Thoracic aorta (tissue), 2 donors: Measurements from ENCODE around the gene GGT6. TPM values are rescaled to one million over a fixed set of nuclear protein-coding genes. Genes with fewer than 3 reads are reported as not detected.

Source experiments
- ATAC-seq: fragments of 150-250 bp; one replicate; pipeline ENCODE4 v1.8.0; 2017; ENCODE audit warnings: low read depth; ENCODE audit not compliant: insufficient number of reproducible peaks, low FRiP score
- DNase-seq: peaks from one replicate; pipeline ENCODE4 v3.0.0-alpha.2; 2020; ENCODE audit warnings: low spot score
- H3K27ac ChIP-seq, 2 donors: fragments of 200-600 bp; sonication (generic); 1 replicate in 1 of 2; 2 replicates in 1 of 2; pipeline ENCODE4 v1.5.1; 2016; ENCODE audit warnings: mild to moderate bottlenecking in 2 of 2, moderate library complexity in 2 of 2
- H3K27me3 ChIP-seq: fragments of 200-600 bp; sonication (generic); replicated peaks from 2 replicates; pipeline ENCODE4 v1.6.0; 2016; ENCODE audit warnings: mild to moderate bottlenecking; ENCODE audit not compliant: insufficient read depth
- H3K36me3 ChIP-seq: fragments of 200-600 bp; sonication (generic); one replicate; pipeline ENCODE4 v1.5.1; 2016
- H3K4me1 ChIP-seq, 2 donors: fragments of 200-600 bp; sonication (generic); 1 replicate in 1 of 2; 2 replicates in 1 of 2; pipeline versions ENCODE4 v1.5.1 to v1.6.0; 2016; ENCODE audit warnings: low read depth in 2 of 2, mild to moderate bottlenecking in 1 of 2; ENCODE audit not compliant: control insufficient read depth in 1 of 2
- H3K4me3 ChIP-seq: fragments of 200-600 bp; sonication (generic); 2 replicates; pipeline ENCODE4 v1.5.1; 2016; ENCODE audit warnings: mild to moderate bottlenecking
- H3K9me3 ChIP-seq: fragments of 200-600 bp; sonication (generic); 2 replicates; pipeline ENCODE4 v1.5.1; 2016
- total RNA-seq, 2 donors: library from RNA; depleted of rRNA; stranded (reverse); fragments of >200 nt; gene quantifications; one replicate each; pipeline versions ENCODE4 v1.1.0 to v1.2.3, GENCODE V29; 2016
- TF ChIP-seq, protein P1 (sequence below): fragments of 200-600 bp; sonication (generic); IDR thresholded peaks from one replicate; pipeline ENCODE4 v1.5.1; 2019; ENCODE audit warnings: antibody characterized with exemption

Gene GGT6, protein sequence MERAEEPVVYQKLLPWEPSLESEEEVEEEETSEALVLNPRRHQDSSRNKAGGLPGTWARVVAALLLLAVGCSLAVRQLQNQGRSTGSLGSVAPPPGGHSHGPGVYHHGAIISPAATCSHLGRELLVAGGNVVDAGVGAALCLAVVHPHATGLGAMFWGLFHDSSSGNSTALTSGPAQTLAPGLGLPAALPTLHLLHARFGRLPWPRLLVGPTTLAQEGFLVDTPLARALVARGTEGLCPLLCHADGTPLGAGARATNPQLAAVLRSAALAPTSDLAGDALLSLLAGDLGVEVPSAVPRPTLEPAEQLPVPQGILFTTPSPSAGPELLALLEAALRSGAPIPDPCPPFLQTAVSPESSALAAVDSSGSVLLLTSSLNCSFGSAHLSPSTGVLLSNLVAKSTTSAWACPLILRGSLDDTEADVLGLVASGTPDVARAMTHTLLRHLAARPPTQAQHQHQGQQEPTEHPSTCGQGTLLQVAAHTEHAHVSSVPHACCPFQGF
- total RNA-seq, result not detected

DNA sequence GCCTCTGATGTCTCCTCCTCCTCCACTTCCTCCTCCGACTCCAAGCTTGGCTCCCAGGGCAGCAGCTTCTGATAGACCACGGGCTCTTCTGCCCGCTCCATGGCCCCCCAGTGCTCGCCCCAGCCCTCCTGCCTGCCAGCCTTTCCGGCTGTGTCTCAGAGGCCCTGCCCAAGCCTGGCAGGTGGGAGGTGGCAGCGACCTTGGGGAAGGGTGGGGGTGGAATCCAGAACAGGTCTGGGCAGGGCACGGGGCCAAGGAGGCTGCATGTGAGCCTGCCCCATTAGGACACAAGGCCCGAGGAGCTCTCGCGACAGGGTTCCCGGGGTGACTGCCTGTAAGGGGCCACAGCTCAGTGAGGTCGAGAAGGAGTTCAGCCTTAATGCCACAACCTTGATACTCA, at the start of gene GGT6:
Gene GGT6 (minus strand): TSS at position 157 of the 400 bp plus-strand sequence. CDS start 56 bp downstream, at position 101.
- Histone ChIP-seq H3K36me3 (no peaks in the 10 kb centered on the region), H3K4me3 (no peak within 1 kb of the TSS), H3K9me3 (no peaks in the 10 kb centered on the region), H3K27me3 (no peaks in the 10 kb centered on the region), H3K27ac (no peak within 1 kb of the TSS), H3K4me1 (peaks cover 6 to 41% of the 10 kb centered on the region in 2 donors)
- ATAC-seq, result no peak
- TF ChIP-seq, protein P1, sequence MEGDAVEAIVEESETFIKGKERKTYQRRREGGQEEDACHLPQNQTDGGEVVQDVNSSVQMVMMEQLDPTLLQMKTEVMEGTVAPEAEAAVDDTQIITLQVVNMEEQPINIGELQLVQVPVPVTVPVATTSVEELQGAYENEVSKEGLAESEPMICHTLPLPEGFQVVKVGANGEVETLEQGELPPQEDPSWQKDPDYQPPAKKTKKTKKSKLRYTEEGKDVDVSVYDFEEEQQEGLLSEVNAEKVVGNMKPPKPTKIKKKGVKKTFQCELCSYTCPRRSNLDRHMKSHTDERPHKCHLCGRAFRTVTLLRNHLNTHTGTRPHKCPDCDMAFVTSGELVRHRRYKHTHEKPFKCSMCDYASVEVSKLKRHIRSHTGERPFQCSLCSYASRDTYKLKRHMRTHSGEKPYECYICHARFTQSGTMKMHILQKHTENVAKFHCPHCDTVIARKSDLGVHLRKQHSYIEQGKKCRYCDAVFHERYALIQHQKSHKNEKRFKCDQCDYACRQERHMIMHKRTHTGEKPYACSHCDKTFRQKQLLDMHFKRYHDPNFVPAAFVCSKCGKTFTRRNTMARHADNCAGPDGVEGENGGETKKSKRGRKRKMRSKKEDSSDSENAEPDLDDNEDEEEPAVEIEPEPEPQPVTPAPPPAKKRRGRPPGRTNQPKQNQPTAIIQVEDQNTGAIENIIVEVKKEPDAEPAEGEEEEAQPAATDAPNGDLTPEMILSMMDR, result no peak
- no peak for DNase-seq

DNA sequence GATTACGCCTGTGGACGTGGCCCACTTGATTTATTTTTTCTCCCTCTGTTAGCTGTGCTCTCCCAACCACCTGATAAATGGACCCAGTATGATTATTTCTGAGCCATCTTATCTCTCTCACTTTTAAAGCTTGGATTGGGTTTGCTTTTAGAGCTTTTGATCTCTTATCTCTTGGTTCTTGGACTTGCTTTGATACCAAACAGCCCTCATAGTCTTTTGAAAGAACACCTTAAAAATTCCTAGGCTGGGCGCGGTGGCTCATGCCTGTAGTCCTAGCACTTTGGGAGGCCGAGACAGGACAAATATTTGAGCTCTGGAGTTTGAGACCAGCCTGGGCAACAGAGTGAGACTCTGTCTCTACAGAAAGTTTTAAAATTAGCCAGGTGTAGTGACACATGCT, 49.8 kb upstream of the GGT6 start:
- Histone ChIP-seq H3K36me3 (no peaks in the 10 kb centered on the region), H3K4me3 (no peak overlapping the region), H3K27ac (no peak overlapping the region), H3K4me1 (peaks cover 0 to 14% of the 10 kb centered on the region in 2 donors), H3K9me3 (no peaks in the 10 kb centered on the region), H3K27me3 (no peaks in the 10 kb centered on the region)
- DNase-seq (no peak), ATAC-seq (no peak)
- TF ChIP-seq, protein P1, result no peak

DNA sequence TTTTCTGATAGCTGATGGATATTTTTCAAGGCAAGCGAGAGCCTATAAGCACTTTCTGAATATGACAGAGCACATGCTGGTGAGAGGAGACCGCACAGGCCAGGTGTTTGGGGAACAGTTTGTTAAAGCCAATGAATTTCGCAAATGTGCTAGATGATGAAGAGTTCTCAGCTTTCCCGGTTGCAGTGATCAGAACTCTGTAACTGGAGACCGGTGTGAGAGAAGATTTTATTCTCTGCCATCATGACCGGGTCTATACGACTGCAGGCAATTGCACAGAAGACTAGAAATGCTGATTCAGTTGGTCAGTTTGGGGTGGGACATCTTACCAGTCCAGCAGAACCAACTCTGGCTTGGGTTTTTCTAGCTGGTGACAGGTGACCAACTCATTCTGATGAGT, 49.4 kb upstream of the GGT6 start:
- Histone ChIP-seq H3K36me3 (no peaks in the 10 kb centered on the region), H3K4me3 (no peak overlapping the region), H3K27ac (no peak overlapping the region), H3K4me1 (peaks cover 0 to 14% of the 10 kb centered on the region in 2 donors), H3K27me3 (no peaks in the 10 kb centered on the region), H3K9me3 (no peaks in the 10 kb centered on the region)
- ATAC-seq (no peak), DNase-seq (no peak)
- TF ChIP-seq, protein P1, result no peak

DNA sequence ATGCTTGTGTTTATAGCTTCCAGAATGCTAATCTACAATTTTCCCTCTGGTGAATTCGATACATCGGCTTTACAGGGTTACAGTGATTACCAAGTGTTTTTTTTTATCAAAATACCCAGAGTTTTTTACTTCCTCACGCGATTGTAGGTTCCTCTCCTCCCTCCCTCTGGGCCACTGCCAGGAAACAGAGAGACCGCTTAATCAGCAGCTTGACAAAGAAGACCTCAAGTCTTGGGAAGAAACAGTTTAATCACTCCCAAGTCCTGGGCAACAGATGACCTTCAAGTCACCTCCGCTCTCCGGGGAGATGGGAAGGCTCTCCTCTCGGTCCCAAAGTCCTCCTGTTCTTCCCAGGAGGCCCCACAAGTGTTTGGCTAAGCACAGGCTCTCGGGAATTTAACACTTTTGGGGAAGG, 47.4 kb upstream of the GGT6 start:
- Histone ChIP-seq H3K27me3 (no peaks in the 10 kb centered on the region), H3K27ac (no peak overlapping the region), H3K4me1 (peaks cover 0 to 14% of the 10 kb centered on the region in 2 donors), H3K36me3 (no peaks in the 10 kb centered on the region), H3K9me3 (no peaks in the 10 kb centered on the region), H3K4me3 (no peak overlapping the region)
- DNase-seq, result no peak
- ATAC-seq, result no peak
- TF ChIP-seq, protein P1, result no peak

DNA sequence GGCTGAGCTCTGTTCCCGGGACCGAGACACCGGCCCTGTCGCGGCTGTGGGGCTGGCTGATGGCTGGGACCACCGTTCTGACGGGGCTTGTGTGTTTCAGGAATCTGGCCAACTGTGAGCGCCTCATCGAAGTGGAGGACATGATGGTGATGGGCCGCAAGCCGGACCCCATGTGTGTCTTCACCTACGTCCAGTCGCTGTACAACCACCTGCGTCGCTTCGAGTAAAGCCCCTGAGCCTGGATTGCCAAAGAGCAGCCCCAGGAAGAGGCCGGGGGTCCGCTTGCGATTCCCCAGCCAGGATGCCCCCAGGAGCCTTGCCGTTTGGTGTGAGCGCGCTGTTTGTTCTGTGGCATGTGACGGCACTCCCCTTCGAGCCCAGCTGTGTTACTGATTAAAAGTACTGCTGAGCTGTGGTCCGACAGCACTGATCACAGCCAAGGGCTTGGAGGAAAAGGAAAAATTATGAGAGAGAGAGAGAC, 46.9 kb upstream of the GGT6 start:
- Histone ChIP-seq H3K4me3 (no peak overlapping the region), H3K4me1 (peaks cover 0 to 14% of the 10 kb centered on the region in 2 donors), H3K27ac (no peak overlapping the region), H3K36me3 (no peaks in the 10 kb centered on the region), H3K9me3 (no peaks in the 10 kb centered on the region), H3K27me3 (no peaks in the 10 kb centered on the region)
- TF ChIP-seq, protein P1, result no peak
- ATAC-seq (no peak), DNase-seq (no peak)
